Medulla oblongata (tissue), 1 donor: ENCODE results near the gene CD46.
"Not testable (repeated sequence)": the region's sequence is repeated elsewhere in the genome, so short reads cannot be mapped to it uniquely, and the experiment has no call there.

ENCODE experiments used
- DNase-seq: peaks from one replicate; pipeline ENCODE4 v3.0.0-alpha.2; 2015; ENCODE audit errors: extremely low spot score

The CD46 gene

GRCh38 chr1:207751790-207752455, at the start of gene CD46:
Gene CD46, plus strand, starts transcription at chr1:207752054. Its CDS starts 159 bp downstream, at chr1:207752213.
- DNase-seq, result peak; percentile 98

- no peak for DNase-seq
These were observed 49.5 kb upstream of the CD46 start for GRCh38 chr1:207702317-207702716.

- no peak for DNase-seq
These were observed 48.1 kb upstream of the CD46 start for GRCh38 chr1:207703712-207704111.

- not testable (repeated sequence) for DNase-seq
These were observed 43.9 kb upstream of the CD46 start for GRCh38 chr1:207708004-207708403.

- no peak for DNase-seq
These were observed 40.6 kb upstream of the CD46 start for GRCh38 chr1:207711285-207711684.

GRCh38 chr1:207712701-207713100, 39.2 kb upstream of the CD46 start:
- DNase-seq, result not testable (repeated sequence)

- DNase-seq, result no peak
These were observed 38.3 kb upstream of the CD46 start for GRCh38 chr1:207713529-207713928.

GRCh38 chr1:207719234-207719633, 32.6 kb upstream of the CD46 start:
- no peak for DNase-seq

- DNase-seq, result not testable (repeated sequence)
These were observed 23.5 kb upstream of the CD46 start for GRCh38 chr1:207728200-207728858.

- DNase-seq, result not testable (repeated sequence)
These were observed 14.2 kb upstream of the CD46 start for GRCh38 chr1:207737503-207738157.

GRCh38 chr1:207738158-207738659, 13.6 kb upstream of the CD46 start:
- not testable (repeated sequence) for DNase-seq

- DNase-seq, result no peak
These were observed 11.6 kb upstream of the CD46 start for GRCh38 chr1:207740207-207740606.

GRCh38 chr1:207742850-207743555, 8.9 kb upstream of the CD46 start:
- DNase-seq, result no peak

GRCh38 chr1:207744000-207744534, 7.8 kb upstream of the CD46 start:
- DNase-seq, result no peak

GRCh38 chr1:207745285-207745684, 6.6 kb upstream of the CD46 start:
- DNase-seq, result no peak

- DNase-seq, result no peak
These were observed 5.8 kb upstream of the CD46 start for GRCh38 chr1:207745839-207746767.

GRCh38 chr1:207747627-207748492, 4.0 kb upstream of the CD46 start:
- DNase-seq, result no peak

GRCh38 chr1:207748737-207749528, 2.9 kb upstream of the CD46 start:
- no peak for DNase-seq
